Activated CD8-positive, alpha-beta memory T cell treated with anti-CD3 and anti-CD28 coated beads, Interleukin-2, amount 50 U/mL, for 24 hours (primary cell): ENCODE measurements around the gene ARRB1.
"Not testable (repeated sequence)": the region's sequence is repeated elsewhere in the genome, so short reads cannot be mapped to it uniquely, and the experiment has no call there.

Experiments used
- DNase-seq: peaks from one replicate; pipeline ENCODE4 v3.0.0-alpha.2; 2020; ENCODE audit errors: extremely low read depth

Gene ARRB1

DNA sequence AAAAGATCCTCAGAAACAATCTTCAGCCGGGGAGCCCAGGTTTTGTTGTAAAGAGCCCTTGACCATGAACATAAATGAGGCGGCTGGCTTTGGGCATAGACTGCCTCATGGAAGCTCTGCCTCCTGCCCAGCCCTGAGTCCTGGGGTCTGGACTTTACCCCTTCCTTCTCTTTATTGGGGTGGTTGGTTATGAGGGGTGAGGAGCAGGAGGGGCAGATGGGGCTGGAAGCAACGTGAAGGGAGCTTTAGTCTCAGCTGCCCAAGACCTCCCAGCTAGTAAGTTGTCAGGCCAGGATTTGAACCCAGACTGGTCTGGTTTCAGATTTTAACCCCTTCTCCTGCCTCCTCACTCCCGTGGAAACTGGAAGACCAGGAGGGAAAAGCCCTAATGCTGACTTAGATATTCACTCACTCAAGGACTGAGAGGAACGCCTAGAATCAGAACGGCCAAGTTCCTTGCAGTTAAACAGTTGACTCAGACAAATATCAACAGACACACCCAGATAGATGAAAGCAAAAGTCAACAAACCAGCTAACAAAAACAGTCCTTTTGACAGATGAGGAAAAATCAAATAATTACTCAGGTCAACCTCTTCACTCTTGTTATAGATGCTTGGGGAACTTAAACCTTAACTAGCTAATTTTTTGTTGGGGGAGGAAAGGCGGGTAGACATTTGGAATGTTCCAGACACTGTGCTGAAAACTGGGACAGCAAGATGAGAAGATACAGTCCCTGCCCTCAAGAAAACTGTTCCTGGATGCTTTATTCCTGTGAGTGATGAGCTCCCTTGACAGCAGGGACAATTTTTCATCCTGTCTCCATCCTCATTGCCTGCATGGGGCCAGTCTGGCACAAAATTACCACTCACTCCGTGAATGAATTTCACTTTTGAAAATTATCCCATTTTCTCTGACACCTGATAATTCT is 20.8 kb upstream of the ARRB1 start:
- no peak for DNase-seq

DNA sequence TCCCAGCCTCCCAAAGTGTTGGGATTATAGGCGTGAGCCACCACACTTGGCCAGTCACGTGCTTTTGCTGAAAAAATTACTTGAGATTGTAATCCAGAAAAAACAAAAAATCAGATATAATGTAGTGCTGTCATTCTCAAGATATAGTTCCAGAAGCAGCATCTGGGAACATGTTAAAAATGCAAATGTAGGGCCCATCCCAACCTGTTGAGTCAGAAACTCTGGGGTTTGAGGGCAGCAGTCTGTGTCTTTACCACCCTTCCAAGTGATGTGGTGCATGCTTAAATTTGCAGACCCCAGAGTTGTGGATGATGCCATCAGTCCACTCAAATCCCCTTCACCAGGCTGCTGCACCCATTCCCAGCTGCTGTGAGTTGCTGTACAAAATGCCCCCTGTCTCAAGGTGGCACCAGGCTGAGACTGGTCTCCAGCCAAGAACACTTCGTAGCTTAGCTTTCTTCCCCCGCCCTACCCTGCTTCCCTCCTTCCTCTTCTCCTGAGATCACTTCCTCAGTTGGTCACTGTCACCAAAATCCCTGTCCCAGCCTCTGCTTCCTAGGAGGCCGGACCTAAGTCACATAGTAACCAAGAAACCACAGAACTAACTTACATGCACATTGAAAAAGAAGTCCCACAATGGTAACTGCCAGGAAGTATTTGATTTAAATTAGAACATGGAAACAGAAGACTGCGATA is 18.2 kb upstream of the ARRB1 start:
- no peak for DNase-seq

DNA sequence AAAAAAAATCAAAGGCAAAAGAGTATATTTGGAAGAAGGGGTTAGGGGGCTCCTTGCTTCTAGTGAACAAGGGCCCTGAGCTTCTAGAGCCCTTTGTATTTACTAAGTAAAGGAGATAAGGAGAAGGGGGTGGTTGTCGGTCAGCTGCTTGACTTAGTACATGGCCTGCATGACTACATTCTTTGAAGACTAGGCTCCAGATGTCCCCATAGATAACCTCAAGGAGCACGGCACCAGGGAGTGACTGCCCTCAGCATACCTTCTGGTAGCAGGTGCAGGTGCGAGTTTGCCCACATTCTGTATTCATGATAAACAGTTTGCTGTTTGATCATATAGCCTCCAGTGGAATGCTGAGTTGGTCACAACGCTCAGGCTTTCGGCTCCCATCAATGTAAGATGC is 15.4 kb upstream of the ARRB1 start:
- not testable (repeated sequence) for DNase-seq

DNA sequence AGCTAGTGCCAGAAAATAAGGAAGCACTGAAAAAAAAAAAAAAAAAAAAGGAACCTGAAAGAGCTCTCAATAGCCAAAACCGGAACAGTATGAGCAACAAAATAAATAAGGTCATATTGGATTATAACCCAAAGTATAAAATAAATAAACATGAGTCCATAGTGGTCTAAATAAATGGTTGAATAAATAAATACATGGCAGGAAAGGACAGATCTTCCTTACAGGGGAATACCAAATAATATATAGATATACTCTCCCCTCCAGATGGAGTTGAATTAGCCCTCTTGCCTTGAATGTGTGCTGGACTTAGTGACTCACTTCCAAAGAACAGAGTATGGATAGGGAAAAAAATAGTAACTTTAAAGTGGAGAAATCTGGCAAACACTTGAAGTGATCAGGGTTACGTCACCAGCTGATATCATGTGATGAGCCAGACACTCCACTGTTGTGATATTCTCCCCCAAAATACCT is 14.3 kb upstream of the ARRB1 start:
- DNase-seq = no peak

DNA sequence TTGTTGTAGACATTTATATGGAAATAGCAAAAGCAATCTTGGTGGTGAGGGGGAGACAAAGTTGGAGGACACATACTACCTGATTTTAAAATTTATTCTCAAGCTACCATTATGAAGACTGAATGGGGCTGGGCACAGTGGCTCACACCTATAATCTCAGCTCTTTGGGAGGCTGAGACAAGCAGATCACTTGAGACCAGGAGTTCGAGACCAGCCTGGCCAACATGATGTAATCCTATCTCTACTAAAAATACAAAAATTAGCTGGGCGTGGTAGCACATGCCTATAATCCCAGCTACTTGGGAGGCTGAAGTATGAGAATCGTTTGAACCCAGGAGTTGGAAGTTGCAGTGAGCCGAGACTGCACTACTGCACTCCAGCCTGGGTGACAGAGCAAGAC is 10.8 kb upstream of the ARRB1 start:
- not testable (repeated sequence) for DNase-seq

DNA sequence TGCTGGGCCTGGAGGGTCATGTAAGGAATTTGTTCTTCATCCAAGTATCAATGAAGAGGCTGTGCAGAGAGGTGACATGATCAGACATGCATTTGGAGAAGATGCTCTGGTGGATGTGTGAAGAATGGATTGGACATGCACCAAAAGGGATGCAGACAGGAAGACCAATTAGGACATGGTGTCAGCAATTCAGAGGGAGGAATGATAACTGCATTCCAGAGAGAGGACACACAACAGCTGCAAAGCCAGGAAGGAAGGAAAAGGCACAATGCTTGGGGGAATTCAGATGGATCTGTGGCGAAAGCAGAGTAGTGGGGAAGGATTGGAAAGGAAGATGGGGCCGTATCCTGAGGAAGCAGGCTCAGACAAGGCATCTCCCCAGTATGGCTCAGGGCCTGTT is 5.2 kb upstream of the ARRB1 start:
- DNase-seq = no peak

DNA sequence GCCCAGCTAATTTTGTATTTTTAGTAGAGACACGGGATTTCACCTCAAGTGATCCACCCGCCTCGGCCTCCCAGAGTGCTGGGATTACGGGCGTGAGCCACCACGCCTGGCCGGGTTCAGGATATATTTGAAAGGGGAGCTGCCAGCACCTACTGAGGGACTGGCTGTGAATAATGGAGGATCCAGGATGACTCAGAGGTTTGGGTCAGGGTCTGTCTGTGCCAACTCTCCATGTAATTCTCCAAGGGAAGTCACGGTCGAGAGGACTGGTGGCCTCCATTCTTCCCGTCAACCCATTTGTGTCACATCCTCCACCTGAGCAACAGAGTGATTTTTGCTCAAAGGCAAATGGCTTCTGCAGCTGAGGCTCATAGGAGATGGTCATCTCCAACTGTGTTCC is 3.6 kb upstream of the ARRB1 start:
- DNase-seq = no peak

DNA sequence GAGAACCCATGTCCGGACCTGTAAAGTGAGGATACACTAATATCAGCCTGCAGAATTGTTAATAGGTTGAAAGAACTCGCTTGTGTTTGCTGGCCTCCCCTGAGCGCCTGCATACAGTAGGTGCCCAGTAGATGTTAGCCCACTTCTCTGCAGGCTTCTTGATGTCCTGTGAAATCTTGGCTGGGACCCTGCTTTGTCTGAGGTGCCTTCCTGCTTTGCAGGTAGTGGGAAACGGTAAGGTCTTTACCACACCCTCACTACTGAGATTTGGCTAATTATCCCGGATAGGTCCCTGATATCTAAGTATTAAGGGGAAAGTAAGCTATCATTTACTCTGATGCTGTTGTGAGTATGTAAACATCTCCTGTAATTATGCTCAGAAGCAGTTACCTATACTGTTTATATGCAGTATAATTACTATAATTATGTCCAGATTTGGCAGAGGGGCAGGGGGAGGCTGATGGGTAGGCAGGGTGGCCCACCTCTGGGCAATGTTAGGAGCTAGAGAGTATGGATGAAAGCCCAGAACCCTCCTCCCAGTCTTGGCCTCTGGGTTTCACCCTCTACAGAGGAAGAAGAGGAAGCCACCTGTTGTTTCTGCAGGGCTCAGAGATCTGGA is 1.2 kb upstream of the ARRB1 start:
- DNase-seq = no peak

DNA sequence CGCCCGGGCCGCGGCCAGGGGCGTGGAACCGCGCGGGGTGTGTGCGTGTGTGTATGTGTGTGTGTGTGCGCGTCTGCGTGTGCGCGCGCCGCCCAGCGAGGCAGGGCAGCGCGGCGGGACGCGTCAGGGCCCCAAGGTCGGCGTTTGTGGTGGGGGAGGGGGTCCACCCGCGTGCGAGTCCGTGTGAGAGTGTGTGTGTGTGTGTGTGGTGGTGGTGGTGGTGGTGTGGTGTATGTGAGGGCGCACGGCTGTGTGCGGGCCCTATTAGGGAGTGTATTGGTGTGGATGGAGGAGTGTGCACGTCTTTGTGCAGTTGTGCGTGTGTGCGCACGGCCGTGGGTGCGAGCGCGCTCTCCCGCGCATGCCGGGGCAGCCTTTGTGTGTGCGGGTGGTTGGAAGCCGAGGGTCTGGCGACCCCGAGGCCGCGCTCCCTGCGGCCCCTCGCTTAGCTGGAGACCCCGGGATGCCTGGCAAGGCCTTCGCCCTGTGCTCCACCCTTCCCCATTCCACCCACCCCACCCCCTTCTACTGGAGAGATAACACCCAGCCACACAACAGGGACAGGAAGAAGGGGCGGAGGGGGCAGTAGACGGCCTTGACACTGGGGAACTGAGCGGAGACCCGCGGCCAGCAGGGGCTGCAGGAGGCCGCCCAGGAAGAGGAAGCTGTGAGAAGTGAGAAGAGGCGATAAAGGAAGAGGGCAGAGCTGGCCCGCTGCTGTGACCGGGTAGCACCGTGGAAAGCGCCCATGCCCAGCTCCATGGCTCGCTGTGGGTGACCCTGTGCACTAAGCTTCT is 528 bp upstream of the ARRB1 start:
- no peak for DNase-seq

DNA sequence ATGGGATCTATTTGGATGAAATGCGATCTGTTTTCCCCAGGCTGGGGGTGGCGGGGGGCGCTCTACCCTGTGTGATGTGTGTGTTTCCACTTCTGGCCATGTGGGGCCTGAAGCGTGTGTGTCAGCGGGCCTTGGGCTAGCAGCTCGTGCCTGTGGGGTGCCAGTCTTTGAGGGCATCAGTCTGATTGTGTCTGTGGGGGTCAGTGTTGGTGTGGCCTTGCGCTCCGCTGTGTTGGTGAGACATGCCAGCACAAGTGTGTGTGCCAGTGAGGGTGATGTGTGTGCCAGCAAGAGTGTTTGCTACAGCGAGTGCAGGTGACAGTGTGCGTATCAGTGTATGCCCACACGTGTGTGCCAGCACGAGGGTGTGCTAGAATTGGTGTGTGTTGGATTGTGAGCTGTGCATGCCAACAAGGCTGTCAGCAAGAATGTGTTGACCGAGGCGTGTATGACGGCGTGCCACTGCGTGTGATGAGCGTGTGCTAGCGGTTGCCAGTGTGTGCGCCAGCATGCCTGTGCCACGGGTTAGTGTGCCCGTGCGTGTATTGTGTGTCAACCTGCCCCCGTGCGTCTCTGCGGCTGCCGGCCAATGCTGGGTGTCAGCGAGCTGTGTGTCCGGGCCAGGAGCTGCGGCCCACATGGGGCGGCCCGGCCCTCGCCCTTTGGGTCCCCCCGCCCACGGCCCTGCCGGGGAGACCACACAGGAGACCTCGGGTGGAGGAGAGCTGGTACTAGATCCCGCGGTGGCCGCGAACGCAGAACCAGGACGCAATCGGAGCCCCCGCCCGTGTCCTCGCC is 519 bp downstream of the ARRB1 start:
- DNase-seq = no peak

DNA sequence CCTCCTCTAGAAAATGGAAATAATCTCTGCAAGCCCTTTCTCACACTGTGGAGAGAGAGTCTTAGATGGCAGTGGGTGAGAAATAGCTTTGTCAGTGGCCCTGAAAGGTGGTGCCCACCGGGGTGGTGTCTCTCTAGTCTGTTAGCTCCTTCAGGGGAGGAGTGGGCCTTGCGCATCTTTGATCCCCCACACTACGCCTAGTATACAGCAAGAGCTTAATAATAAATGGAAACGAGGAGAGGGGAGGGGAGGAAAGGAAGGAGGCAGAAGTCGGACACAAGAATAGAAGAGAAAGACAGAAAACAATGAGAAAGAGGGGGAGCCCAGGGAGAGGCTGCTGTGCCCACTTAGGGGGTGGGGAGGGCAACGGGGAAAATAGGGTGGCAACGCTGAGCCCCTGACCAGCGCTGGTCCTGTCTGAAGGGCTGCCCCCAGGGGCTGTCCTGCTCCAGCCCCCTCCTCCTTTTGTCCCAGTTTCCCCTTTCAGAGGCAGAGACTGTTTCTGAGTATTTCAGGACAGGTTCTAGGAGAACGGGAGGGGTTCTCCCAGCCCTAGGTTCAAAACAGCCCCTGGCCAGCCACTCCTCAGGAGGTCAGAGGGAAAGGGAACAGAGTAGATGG is 1.2 kb downstream of the ARRB1 start:
- DNase-seq = no peak

DNA sequence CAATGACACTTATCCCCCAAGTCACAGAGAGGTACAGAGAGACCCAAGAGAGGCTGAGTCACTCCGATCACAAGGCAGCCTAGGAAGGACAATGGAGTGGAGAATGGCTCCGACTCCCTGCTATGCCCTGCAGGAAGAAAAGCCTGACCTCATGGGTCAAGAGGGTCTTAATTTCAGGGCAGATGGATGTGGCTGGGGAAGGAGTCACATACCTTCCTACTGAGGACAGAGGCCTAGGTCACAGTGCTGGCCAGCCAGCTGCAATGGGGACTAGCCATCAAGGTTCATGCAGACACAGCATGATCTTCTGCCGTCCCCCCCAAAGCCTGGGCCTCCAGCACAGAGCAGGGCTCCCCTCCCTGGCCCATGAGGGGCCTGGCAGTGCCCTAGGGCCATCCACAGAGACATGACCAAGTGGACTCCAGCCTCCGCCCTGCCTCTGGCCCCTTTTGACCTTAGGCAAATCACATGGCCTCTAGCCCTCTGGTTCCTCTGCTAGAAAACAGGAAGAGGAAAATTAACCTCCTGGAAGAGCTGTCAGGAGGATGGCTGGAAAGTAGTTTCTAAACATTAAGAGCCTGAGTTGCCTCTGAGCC is 1.8 kb downstream of the ARRB1 start:
- DNase-seq = no peak

DNA sequence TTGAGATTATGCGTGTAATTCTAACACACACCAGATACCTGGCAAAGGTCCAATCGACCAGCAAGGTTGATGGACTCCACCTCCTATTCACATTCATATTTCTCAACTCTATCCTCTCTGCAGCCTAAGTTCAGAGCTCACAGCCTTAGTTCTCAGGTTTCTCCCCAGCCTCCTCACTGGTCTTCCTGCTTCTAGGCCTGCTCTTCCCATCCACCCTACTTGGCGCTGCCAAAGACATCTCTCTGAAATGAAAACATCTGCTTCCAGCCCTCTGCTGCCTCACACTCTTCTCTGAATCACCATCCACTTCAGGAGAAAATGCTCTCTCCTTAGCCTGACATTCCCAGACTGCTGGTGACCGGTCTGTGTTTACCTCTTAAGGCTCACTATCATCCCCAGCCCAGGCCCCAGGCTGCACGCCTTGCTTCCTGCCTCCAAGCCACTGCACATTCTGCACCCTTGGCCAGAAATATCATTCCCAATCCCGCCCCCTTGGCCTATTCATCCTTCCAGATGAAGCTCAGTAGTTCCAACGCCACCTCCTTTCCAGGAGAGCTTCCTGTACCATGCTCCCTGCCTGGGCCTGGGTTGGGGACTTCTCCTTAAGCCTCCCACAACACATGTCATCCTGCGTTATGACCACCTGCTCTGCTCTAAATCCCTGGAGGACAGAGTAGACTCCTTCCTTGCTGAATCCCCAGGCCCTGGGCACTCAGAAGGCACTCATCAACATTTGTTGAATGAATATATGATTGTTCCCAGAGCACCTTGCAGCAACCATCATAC is 3.5 kb downstream of the ARRB1 start:
- no peak for DNase-seq

DNA sequence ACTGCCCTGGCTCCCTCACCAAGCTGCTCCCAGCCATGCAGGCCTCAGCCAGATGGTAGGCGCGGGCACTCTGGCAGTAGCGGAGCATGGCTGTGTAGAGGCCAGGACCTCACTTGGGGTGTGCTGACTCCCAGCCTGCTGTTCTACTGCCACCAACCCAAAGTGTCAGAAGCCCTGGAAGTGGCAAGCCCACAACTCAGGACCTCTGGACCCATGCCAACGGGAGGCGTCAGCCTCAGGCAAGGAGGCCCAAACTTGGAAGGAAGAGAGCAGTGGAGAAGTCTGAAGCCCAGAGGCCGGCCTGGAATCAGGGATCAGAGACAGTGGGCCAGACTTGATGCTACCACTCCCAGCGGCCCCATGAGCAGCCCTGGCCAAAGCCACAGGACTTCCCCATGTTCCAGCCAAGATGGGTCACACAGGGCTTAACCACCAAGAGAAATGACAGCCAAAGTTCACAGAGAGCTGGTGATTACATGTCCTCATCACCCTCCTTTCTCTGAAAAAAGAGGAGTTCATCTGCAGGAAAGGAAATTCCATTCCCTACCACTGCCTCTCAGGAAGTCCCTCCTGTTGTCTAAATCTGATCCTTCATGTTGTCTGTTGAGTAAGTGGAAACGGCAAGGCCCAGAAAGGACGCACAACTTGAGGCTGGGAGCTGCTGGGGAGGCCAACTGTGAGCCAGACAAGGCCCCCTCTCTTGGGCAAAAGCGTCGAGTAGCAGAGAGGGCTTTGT is 4.4 kb downstream of the ARRB1 start:
- no peak for DNase-seq

DNA sequence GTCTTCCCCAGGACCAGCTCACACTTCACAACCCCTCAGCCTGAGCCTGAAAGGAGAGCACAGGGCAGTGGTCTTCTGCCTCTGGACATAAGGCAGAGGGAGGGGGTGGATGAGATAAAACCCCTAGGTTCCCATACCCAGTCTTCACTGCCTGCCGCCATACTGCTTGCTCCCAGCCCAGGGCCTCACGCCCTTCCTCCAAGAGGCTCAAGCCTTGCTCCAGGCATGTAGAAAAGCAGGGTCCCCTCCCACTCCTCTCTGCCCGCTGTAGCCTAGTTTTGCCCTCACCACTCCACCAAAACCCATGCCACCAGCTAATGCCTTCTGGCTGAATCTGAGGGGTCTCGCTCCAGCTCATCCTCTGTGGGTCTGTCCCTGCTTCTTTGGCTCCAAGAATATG is 5.2 kb downstream of the ARRB1 start:
- DNase-seq = no peak

DNA sequence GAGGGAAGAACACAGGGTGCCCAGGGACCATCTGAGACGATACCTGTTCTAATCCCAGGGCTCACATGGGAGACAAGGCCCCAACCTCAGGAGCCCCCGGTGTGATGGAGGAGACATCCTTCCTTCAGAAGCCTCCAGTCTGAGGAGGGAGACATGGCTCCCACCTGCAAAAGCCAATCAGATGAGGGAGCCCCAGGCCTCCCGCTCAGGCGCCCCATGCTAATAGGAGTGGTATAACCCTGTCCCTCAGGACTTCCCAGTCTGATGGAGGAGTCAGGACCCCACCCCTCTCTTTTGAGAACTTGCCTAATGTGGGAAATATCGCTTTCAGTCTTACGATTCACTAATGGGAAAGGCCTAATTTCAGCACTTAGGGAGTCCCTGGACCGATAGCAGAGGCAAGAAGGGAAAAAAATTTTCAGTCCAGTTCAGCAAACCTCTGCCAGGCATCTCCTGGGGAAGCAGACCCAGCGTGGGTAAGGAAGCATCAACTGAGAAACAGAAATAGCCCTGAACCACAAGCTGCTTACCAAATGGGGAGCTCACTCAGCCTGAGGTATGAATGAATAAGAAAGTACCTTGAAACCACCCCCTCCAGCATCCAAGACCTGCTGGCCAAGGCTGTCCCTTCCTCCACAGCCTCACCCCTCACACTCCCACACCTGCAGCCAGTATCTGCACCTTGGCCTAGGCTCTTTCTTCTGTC is 5.9 kb downstream of the ARRB1 start:
- no peak for DNase-seq

DNA sequence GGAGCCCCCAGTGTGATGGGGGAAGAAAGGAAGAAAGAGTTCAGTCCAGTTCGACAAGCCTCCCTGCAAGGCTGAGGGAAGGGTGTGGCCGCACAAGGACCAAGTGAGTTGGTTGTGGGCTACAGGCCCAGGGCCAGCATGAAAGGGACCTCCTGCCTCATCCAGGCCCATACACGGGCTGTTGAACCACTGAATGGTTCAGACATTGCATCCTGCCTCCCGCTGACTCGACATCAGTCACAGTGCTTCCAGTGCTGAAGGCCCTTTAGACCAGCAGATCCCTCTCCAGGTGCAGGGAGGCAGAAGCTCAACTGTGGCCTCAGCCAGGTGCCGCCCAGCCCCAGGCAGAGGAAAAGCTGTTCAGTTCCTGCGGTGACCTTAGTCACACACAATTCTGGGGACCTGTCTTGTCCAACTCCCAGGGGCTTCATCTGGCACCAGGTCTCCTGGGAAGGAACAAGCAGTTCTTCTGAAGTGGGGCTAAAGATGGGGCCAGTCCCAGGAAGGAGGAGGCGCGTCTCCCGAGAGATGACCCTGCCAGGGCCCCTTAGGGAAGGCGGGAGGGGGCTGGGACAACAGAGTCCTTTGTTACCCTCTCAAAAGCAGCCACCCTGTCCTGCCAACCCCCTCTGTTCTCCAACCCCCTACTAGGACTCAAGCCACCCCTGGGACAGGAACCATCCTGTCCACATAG is 6.6 kb downstream of the ARRB1 start:
- DNase-seq = no peak
